NCI-H2196 (cell line): ENCODE measurements around the gene YAE1.
A peak's percentile ranks its signal among the peaks of the same experiment; 100 is the strongest.
"Not testable (repeated sequence)": the region's sequence is repeated elsewhere in the genome, so short reads cannot be mapped to it uniquely, and the experiment has no call there.

Source experiments
- DNase-seq: peaks from one replicate; lab custom pipeline; 2025; ENCODE audit not compliant: unreplicated experiment; lab: John Stamatoyannopoulos, UW

Gene YAE1, protein sequence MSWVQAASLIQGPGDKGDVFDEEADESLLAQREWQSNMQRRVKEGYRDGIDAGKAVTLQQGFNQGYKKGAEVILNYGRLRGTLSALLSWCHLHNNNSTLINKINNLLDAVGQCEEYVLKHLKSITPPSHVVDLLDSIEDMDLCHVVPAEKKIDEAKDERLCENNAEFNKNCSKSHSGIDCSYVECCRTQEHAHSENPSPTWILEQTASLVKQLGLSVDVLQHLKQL

DNA sequence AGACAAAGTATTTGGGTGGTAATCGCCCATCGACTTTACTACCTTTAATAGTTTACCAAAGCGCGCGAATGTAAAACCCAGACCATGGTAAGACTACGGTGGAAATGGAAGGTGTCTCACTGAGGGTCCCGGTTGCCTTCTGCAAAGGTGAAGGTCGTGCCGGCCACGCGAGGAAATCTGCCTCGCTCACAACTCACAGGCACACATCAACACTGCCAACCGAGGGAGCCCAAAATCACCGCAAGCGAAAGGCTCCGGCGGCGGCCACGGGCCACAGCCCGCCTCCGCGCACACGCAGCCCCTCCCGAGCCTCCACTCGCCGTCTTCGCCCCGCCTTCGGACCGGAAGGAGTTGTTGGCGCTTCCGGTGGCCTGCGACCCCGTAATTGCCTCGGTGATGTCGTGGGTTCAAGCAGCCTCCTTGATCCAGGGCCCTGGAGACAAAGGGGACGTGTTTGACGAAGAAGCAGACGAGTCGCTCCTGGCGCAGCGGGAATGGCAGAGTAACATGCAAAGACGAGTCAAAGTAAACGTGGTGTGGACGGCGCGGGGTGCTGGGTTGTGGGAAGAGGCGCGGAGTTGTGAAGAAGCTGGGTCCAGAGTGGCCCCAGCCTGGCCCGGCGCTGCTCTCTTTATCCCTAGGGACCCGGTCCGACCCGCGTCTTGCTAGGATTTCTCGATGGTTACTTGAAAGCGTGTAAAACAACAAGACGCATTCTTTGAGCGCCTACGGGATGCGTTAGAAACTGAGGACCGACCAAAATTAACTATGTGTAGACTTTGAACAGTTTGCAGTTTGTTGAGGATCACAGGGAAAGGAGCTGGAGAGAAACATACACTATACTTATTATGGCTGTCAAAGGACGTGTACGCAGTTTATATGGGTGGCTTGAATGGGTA, at the start of gene YAE1:
YAE1 (plus strand) TSS at position 382 of the 899 bp plus-strand sequence; CDS start at position 397, 15 bp downstream.
- peak; percentile 55 for DNase-seq

DNA sequence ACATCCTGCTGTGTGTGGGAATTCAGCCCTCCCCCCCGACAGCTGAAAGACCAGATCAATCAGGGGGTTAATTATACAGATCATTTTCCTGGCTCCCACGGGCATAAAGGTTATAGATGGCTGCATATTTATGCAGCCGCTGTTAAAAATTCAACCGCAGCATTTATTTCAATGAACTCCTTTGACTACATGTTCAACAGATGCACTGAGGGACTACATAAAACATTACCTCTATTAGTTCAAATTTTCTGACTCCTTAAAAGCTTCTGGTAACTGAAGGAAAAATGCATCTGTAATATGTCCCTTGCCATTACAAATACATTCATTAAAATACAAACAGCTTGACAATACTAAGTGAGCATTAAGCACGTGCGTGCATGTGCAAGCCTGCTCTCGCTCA, 49.7 kb upstream of the YAE1 start:
- no peak for DNase-seq

DNA sequence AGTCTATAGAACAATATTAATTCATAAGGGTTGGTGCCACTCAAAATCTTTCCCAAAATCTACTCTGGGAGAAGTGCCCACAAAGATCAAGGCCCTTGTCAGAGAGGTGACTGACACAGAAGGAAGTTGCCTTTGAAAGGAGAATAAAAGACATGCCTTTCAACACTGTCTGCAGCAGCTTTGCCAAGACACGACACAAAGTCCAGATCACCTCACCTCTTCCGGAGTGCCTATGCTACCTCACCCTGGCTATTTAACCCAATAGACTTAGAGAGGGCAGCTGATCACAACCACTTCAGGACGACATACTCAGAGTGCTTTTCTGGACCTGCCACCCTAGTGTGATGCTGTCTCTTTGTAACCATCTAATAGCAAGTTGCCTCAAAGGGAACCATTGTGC, 49.0 kb upstream of the YAE1 start:
- no peak for DNase-seq

DNA sequence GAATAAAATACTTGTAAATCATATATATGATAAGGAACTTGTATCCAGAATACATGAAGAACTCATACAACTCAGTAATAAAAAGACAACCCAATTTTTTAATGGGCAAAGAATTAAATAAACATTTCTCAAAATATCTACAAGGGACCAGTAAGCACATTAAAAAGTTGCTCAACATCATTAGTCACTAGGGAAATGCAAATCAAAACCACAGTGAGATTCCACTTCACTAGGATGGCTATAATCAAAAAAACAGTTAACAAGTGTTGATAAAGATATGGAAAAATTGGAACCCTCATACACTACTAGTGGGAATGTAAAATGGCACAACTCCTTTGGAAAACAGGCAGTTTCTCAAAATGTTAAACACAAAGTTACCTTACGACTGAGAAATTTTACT, 40.3 kb upstream of the YAE1 start:
- no peak for DNase-seq

DNA sequence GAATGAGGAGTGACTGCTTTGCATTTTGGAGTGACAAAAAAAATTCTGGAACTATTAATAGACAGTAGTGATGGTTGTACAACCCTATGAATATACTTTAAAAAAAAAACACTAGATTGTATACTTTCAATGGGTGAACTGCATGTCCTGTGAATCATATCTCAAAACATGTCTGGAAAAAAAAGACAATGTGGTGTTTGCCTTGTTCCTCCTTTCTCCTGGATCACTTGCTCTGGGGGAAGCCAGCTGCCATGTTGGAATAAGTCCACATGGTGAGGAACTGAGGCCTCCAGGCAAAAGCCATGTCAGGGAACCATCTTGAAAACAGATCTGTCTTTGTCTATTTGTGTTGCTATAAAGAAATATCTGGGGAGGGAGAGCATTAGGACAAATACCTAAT, 39.5 kb upstream of the YAE1 start:
- no peak for DNase-seq

DNA sequence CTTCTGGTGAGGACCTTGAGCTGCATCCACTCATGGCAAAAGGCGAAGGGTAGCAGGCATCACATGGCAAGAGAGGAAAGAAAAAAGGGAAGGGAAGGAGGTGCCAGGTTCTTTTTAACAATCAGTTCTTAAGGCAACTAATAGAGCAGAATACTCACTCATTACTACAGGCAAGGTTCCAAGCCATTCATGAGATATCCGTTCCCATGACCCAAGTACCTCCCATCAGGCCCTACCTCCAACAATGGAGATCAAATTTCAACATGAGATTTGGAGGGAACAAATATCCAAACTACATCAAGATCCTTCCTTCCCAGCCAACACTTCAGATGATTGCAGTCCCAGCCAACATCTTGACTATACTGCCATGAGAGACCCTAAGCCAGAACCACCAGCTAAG, 38.9 kb upstream of the YAE1 start:
- no peak for DNase-seq

DNA sequence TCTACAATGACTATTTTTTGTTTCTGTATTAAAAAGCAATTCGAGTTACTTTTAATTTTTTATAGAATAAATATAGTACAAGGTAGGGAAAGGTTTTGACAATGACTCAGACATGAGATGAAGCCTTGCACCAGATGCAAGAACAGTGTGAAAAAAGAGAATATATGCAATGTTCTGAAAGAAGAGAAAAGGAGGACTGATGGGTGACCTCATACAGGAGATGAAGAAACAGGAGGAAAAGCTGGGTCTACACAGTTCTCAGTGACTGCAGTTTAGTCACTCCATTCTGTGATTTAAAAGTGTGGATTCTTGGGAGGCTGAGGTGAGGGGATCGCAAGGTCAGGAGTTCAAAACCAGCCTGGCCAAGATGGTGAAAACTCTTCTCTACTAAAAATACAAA, 38.3 kb upstream of the YAE1 start:
- DNase-seq: no peak

DNA sequence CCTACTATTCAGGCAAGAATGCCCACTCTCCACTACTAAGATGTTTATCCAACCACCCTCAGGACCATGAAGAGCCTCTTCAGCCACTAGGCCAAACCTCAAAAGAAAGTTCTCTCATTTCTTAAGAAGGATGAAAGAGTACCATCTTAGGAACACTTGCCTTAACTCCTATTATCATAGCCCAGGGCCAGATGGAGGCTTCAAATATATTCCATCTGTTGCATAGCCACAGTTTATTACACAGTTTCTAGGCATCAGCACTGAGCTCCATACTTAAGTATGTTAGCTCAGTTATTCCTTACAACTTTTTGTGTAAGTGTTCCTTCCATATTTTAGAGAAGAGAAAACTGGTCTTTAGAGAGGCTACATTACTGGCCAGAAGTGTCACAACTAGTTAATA, 37.4 kb upstream of the YAE1 start:
- no peak for DNase-seq

DNA sequence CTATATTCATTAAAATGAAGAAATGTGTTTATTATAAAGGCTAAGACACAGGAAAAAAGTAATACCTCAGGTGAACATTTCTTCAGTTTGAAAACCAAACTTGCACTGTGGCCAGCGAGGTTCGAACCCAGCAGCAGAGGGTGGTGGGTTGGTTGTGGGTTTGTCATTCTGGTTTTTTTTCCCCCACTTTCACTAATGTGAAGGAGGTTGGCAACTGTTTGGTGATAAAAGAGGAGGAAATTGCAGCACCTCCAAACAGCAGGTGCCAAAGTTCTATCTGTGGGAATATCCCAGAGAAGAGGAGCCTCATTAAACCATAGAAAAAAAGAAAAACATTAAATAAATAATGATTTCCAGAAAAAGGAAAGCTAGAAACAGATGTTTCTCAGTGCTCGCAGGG, 36.6 kb upstream of the YAE1 start:
- DNase-seq: no peak

DNA sequence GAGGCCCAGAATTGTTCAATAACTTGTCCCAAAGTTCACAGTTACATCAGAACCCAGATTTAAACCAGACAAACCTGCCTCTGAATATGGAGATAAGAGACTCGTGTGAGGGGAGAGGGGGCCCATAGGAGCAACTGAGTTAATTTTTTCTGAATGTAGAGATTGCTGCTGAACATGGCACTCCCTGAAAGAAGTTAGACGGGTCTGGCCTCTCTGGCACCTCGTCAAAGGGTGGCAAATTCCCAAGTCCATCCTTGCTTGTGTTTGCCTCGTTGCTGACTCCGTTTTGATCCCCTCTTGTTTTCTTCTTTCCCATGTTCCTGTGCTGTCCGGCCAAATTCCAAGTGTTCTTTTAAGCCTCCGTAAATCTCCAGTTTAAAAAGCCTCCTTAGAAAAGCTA, 35.2 kb upstream of the YAE1 start:
- no peak for DNase-seq

DNA sequence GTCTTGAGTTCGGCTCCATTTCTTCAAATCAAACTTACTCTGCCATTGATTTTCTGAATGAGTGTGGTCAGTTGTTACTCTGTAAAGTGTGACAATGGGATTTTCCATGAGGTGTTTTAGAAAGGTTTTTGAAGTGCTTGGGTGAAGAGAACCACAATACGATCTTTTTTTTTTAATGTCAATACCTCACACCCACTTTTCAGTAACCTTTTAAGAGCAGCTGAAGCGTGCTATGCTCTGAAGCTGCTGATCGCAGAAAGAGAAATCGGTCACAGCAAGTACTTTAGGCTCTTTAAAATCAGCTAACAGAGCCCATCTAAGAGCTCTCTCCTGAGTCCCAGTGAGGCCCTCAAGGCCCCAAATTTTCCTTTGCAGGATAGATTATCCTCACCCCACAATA, 34.4 kb upstream of the YAE1 start:
- no peak for DNase-seq

DNA sequence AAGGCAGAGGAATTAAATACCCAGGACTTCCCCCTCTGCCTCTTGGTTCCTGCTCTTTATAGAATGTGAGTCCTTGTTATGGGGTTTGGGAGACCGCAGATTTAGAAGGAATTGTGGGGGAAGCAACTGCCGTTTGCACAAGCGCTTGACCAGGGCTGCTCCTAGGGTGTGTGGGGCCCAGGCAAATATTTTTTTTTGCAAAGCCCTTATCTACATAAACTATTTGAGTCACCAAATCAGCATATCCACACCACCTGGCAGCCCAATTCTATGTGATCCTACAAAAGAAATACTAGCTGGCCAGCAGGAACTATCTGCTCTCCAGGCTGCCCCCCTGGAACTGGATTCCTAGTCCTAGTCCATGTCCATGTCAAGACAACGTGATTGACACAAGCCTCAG, 33.4 kb upstream of the YAE1 start:
- no peak for DNase-seq

DNA sequence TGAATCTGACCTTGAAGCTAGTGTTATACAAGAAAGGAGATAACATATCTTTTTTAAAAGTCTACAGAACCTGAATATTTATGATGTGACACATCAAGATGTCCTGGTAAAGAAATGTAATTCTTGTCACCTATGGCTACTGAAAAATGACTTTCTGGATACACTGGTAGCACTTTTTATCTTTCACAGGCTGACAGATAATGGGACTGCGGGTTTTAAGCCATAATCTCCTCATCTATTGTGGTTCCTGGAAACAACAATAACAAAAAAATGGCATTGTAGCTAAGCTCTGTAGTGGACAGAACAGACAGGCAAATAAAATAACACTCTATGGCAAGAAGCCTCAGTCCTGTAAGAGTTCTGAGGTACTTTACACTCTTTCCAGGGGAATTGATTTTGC, 31.6 kb upstream of the YAE1 start:
- DNase-seq: no peak

DNA sequence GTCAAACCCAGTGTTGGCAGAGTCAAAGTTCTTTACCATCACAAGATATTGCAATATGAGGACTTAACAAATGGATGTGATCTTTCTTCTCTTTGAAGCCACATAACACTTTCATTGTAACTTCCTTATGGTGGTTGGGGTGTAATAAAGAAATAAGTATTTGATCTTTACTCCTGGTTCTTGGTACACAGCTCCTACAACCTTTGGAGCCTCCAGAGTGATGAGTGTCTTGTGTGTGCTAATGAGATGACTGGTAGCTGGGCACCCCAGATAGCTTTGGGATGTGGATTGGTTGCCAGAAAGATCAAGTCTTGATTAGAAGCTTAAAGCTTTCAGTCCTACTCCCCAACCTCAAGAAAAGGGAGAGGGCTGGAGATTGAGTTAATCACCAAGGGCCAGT, 31.1 kb upstream of the YAE1 start:
- no peak for DNase-seq

DNA sequence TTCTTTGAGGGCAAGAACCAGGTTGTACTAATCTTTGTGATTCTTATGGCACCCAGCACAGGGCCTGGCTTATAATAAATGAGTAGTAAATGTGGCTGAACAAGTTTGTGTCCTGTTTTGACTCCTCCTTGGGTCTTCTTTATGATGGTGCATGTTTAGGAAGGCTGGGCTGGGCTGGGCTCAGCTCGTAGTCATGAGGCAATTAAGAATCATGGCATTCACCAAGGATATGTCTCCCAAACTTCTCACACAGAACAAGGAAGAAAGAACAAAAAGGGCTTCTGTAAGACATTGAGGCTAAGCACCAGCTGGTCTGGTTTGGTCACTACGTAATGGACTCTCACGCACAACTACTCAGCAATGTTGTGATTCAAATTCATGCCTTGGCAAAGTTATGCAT, 30.5 kb upstream of the YAE1 start:
- DNase-seq: no peak

DNA sequence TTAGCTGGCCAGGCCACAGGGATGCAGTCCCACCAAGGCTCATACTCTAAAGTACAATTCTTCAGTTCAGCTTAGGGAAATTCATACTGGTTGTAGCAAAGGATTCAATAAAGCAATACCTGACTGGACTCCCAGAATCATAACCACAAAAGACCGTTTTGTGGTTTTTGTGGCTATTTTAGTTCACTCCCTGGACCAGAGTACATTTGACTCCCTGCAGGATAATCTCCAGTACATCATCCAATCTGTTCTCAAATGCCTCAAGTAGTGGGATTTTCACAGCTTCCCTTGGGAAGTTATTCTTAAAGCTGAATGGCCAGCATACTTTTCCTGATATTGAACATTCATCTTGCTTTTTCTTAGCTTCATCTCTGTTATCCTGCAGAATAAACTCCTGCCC, 29.3 kb upstream of the YAE1 start:
- no peak for DNase-seq

DNA sequence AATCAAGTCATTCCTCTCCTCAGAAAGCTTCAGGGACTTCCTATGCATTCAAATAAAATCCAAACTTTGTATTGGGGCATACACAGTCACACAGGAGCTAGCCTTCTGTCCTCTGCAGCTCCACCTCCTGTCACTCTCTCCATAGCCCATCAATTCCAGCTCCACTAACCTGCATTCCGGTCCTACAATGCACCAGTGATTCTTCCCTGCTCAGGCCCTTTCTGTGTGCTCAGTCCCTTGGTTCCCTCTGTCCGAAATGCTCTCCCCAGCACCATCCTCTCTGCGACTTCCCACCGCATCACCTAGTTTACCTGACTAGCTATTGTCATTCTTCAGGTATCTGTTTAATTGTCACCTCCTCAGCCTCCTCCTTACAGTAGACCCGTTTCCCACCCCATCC, 26.4 kb upstream of the YAE1 start:
- DNase-seq: no peak

DNA sequence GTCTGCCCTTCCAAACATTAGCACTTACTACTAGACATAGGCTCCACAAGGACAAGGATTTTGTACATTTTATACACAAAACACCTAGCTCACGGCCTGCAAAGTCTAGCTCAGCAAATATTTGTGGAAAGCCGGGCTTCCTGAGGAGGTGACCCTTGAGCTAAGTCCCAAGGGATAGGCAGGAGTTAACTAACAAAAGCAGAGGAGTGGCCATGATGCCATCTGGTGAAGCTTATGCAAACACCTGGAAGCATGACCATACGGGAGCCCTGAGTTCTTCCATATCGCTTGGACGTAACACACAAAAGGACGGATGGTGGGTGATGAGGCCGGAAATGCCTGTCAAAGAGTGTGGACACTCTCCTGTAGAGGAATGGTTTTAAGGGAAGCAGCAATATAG, 25.9 kb upstream of the YAE1 start:
- no peak for DNase-seq

DNA sequence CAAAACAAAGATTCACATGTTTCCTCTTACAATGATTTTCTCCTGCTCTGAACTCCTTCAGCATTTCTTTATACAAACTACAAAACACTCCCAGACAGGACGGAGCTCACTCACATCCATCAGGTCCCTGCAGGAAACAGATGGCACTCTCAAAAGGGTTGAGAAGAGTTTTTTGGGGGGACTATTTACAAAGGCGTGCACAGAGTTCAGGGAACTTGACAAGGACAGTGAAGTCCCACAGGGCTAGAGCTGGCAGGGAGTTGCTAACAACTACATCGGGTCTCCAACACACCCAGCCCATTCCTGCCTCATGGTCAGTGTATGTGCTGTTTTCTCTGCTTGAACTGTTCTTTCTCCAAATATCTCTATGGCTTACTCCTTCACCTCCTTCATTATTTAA, 24.7 kb upstream of the YAE1 start:
- no peak for DNase-seq

DNA sequence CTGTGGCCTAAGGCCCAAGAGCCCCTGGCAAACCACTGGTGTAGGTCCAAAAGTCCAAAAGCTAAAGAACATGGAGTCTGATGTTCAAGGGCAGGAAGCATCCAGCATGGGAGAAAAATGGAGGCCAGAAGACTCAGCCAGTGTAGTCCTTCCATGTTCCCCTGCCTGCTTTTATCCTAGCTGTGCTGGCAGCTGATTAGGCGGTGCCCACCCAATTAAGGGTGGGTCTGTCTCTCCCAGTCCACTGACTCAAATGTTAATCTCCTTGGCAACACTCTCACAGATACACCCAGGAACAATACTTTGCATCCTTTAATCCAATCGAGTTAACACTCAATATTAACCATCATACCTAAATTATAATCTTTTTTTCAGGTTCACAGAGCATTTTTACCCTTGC, 21.4 kb upstream of the YAE1 start:
- DNase-seq: not testable (repeated sequence)

DNA sequence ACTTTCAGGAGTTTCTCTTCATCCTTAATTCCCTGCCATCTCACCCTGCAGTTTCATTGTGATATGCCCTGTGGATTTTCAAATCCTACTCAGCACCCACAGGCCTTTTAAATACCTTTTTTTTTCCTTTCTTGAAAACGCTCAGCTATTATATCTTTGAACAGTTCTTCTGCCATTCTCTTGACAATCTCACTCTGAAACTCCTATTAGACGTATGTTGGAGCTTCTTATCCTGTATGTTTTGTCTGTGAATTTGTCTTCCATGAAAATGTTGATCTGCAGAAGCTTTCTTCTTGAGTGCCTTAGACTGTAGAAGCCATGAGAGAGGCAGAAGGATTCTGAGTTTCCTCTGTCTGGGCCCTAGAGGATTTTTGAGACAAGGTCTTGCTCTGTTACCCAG, 18.9 kb upstream of the YAE1 start:
- DNase-seq: no peak

DNA sequence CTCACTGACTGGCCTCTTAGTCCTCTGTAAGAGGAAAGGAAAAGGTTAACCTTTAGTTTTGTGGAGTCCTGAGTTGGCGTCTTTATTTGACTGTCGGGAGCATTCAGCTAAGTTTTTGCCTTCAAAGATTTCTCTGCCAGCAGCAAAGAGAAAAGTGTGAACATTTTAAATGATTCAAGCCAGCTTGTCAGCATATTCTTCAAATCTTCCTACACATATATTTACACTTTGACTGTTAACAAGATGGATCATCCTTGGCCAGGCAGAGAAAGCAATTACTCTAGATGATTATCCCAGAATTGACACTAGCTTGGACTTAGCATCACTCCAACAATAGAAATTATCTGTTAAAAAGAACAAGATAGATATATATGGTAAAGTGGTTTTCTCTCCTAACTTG, 15.8 kb upstream of the YAE1 start:
- DNase-seq: no peak

DNA sequence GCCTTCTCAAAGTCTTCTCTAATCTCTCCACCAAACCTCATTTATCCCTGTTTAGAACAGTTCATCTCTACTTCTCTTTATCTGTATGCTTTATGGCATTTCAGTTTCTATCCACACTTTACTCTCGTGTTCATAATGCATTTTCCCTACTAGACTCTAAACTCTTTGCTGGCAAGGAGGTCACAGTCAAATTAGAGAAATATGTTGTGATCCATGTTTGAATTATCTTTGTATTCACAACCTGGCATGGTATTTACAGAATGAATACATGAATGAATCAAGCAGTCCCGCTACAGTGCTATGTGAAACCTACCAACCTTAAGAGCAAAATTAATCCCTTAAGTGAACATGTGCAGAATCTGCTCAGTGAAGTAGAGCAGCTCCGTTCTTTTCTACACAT, 12.8 kb upstream of the YAE1 start:
- DNase-seq: no peak
